Measurements from ENCODE around the gene ALDH16A1.

Gene ALDH16A1

GRCh38 chr19:49490287-49491029, 37.4 kb downstream of the ALDH16A1 start:
- DNase-seq, result no peak

DNA sequence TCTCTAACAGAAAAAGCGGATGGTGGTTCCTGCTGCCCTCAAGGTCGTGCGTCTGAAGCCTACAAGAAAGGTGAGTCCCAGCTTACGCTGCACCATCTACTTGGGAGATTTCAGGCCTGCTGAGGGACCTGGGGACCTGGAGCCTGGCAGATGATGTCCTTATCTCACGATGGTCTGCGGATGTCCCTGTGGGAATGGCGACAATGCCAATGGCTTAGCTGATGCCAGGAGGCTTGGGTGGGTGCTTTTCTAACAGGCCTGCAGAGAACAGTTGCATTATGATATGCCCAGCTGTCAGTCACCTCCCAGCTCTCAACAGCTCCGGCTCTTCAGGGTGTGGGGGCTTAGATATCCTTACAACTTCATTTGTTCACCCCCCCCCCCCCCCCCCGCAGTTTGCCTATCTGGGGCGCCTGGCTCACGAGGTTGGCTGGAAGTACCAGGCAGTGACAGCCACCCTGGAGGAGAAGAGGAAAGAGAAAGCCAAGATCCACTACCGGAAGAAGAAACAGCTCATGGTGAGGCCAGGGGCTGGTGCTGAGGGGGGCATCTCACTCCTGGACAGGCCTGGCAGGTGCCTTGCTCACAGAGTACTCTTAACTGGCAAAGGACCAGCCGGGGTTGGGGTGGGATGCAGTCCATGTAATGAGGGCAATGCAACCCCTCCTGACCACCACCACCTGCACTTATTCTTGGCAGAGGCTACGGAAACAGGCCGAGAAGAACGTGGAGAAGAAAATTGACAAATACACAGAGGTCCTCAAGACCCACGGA, 38.2 kb downstream of the ALDH16A1 start:
- no peak for DNase-seq

DNA sequence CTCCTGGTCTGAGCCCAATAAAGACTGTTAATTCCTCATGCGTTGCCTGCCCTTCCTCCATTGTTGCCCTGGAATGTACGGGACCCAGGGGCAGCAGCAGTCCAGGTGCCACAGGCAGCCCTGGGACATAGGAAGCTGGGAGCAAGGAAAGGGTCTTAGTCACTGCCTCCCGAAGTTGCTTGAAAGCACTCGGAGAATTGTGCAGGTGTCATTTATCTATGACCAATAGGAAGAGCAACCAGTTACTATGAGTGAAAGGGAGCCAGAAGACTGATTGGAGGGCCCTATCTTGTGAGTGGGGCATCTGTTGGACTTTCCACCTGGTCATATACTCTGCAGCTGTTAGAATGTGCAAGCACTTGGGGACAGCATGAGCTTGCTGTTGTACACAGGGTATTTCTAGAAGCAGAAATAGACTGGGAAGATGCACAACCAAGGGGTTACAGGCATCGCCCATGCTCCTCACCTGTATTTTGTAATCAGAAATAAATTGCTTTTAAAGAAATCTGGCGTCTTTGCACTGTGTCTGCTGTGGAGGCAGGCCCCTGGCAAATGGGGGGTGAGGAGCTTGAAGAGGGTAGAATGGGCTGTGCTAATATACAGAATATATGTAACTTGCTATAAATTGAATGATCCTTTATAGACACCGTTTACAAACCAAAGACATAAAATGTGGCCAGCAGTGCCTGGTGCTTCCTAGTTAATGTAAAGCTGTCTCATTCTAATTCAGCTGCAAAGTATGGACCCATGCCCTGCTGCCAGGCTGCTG, 39.0 kb downstream of the ALDH16A1 start:
- no peak for DNase-seq

- no peak for DNase-seq
Measured at GRCh38 chr19:49492573-49493405, 39.8 kb downstream of the ALDH16A1 start.

DNA sequence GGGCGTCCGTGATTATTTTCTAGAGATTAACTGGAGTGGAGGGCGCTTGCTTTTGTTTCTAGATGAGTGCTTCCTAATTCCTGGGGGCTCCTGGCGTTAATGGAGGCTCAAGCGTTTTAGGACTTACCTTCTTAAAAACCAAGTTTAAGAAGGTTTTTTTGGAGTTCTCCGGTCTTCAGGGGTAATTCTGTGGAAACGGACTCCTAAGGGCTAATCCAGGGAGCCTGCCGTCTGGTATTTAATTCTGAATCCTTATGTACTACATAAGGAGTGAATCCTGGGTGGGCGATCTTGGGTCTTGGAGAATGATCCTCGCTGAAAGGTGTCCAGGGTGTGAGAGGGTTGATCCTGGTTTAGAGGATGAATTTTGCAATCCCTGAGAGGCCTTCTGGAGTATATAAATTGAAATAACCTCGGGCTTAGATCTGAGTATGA, 43.6 kb downstream of the ALDH16A1 start:
- no peak for DNase-seq

DNA sequence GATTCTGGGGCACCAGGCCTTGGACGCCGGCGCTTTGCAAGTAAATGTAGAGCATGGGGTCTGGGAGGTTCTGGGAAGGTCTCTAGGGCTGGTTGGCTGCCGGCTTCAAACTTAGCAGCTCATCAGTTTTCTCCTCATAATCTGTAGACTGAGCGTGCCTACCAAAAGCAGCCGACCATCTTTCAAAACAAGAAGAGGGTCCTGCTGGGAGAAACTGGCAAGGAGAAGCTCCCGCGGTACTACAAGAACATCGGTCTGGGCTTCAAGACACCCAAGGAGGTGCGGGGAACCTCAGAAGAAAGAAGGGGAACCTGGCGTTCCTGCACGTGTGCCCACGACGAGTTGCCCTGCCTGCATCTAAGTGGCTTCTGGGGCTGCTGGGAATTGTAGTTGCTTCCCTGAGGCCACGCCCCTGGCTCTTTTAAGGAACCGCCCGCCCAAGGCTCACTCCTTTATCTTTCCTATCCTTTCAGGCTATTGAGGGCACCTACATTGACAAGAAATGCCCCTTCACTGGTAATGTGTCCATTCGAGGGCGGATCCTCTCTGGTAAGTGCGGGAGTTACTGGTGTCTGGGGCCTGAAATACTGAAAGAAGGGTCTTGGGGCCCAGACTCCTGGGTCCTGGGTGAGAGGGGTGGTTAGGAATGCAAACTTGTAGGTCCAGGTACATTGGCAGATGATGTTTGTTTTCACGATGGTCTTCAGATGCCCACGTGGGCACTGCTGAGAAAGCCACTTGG, 44.2 kb downstream of the ALDH16A1 start:
- DNase-seq, result no peak

DNA sequence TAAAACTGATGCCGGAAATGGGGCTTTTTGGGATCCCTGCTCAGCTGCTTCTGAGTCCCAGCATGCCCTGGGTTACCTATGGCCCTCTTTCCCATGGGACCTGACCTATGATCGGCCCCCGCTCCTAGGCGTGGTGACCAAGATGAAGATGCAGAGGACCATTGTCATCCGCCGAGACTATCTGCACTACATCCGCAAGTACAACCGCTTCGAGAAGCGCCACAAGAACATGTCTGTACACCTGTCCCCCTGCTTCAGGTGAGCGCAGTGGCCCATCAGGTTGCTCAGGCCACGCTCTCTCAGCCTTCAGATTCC, 44.7 kb downstream of the ALDH16A1 start:
- no peak for DNase-seq

- DNase-seq, result no peak
Measured at GRCh38 chr19:49498475-49498874, 45.5 kb downstream of the ALDH16A1 start.

DNA sequence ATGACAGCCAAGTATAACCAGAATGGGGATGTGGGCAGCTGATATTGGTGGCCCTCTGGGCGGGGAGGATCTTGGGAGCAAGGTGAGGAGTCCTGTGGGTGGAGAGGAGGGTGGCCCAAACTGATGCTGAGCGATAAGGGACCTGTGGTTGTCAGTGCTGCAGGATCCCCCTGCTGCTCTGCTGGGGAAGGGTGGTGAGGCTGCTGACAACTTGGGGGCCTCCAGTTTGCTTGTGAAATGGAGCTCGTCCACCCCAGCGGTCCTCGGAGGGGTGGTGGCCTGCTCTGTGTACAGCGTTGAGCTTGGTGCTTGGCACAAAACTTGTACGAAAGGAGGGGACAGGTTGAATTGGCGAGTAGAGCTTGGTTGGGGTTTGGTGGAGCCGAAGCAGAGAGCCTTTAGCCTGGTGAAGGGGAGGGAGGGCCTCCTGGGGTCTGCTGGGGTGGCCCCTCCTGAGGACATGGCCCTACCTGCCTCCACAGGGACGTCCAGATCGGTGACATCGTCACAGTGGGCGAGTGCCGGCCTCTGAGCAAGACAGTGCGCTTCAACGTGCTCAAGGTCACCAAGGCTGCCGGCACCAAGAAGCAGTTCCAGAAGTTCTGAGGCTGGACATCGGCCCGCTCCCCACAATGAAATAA, 46.1 kb downstream of the ALDH16A1 start:
- no peak for DNase-seq

- peak; percentile 77 for DNase-seq
Measured at GRCh38 chr19:49502866-49503581, 50.0 kb downstream of the ALDH16A1 start.

GRCh38 chr19:49503582-49503962, 50.5 kb downstream of the ALDH16A1 start:
- DNase-seq, result no peak

- peak; percentile 56 for DNase-seq
Measured at GRCh38 chr19:49506575-49507105, 53.6 kb downstream of the ALDH16A1 start.

GRCh38 chr19:49507803-49508494, 54.9 kb downstream of the ALDH16A1 start:
- no peak for DNase-seq

DNA sequence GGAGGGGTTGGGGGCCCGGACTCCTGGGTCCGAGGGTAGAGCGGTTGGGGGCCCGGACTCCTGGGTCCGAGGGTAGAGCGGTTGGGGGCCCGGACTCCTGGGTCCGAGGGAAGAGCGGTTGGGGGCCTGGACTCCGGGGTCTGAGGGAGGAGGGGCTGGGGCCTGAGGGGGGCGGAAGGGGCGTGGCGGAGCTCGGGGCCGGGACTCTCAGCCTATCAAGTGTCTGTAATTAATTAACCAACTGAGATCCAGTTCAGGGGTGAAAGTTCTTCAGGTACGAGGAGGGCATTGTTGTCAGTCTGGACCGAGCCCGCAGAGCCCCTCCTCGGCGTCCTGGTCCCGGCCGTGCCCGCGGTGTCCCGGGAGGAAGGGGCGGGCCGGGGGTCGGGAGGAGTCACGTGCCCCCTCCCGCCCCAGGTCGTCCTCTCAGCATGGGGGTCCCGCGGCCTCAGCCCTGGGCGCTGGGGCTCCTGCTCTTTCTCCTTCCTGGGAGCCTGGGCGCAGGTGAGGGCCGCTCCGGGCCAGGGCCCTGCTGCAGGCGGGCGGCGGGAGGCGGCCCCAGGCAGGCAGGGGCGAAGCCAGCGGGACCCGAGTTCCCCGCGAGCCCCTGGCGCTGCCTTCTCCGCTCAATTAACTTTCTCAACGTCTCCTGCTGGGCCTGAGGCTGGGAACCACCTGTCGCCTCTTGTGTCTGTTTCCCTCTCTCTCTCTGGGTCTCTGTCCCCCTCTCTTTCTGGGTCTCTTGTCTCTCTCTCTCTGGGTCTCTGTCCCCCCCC, 60.1 kb downstream of the ALDH16A1 start:
- peak; percentile 81 for DNase-seq

GRCh38 chr19:49513746-49514118, 60.7 kb downstream of the ALDH16A1 start:
- no peak for DNase-seq

DNA sequence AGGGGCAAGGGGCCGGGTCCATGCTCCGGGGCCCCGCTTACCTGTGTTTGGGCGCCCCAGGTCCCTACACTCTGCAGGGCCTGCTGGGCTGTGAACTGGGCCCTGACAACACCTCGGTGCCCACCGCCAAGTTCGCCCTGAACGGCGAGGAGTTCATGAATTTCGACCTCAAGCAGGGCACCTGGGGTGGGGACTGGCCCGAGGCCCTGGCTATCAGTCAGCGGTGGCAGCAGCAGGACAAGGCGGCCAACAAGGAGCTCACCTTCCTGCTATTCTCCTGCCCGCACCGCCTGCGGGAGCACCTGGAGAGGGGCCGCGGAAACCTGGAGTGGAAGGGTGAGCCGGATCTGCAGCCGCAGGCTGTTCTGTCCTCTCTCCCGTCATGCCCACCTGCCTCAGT, 61.1 kb downstream of the ALDH16A1 start:
- DNase-seq, result no peak

DNA sequence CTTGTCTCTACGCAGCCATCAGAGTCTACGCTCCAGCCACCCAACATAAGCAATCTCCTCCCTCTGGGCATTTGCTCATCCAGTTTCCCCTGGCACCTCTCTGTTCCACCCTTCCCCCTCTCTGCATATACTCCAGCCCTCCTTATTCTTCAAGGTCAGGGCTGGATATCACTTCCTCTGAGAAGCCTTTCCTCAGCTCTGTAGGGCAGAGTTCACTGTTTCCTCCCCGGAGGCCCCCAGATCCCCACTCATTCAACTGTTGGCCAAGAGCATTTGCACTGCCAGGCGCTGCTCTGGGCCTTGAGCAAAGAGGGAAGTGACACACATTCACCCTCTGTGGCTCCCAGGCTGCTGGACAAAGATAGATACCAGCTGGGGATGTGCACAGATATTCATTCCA, 62.7 kb downstream of the ALDH16A1 start:
- no peak for DNase-seq

- DNase-seq, result no peak
Measured at GRCh38 chr19:49518033-49518432, 65.0 kb downstream of the ALDH16A1 start.
